Right lobe of liver (tissue), 4 donors: ENCODE results near the gene PSD4.

Source experiments
- POLR2A ChIP-seq: fragments of 450-650 bp; IDR thresholded peaks from one replicate; pipeline ENCODE4 v1.6.1; 2017; ENCODE audit warnings: antibody characterized with exemption, mild to moderate bottlenecking
- TF ChIP-seq, protein P1 (sequence below), 4 donors: fragments of 200-600 bp in 3 of 4; fragments of 450-650 bp in 1 of 4; IDR thresholded peaks; one replicate each; pipeline versions ENCODE4 v1.5.1 to v1.8.0; 2016 to 2022; ENCODE audit warnings: antibody characterized with exemption in 4 of 4, mild to moderate bottlenecking in 2 of 4
- donor health status: DM: no; HTN: no; CAD: no.
- donor health status: DM: no; HTN: no; CAD: no.
- donor health status: DM: no; HTN: yes; CAD: no.

DNA sequence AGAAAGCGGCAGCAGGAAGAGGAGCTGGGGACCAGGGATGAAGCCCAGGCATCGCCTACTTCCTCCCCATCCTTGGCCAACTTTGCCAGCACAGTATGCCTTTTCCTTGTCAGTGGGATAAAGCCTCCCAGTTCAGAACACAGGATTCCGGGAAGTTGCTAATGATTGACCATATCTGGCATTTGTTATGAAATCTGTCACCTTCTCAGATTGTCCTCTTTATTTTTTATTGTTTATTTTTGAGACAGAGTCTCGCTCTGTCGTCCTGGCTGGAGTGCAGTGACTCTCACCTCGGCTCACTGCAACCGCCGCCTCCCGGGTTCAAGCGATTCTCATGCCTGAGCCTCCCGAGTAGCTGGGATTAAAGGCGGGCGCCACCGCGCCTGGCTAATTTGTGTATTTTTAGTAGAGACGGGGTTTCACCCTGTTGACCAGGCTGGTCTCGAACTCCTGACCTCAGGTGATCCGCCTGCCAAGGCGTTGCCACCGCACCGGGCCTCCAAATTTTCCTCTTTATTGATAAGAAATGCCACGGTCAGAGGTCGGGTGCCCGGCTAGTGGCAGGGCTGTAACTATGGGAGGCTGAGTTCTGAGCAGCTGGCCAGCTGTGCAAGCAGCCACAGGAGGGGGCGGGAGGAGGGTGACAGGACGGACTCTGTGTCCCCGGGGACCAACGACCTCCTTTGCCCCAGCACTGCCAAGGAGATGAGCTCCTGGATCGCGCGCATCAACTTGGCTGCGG lies 24.4 kb downstream of the PSD4 start:
- TF ChIP-seq, protein P1, sequence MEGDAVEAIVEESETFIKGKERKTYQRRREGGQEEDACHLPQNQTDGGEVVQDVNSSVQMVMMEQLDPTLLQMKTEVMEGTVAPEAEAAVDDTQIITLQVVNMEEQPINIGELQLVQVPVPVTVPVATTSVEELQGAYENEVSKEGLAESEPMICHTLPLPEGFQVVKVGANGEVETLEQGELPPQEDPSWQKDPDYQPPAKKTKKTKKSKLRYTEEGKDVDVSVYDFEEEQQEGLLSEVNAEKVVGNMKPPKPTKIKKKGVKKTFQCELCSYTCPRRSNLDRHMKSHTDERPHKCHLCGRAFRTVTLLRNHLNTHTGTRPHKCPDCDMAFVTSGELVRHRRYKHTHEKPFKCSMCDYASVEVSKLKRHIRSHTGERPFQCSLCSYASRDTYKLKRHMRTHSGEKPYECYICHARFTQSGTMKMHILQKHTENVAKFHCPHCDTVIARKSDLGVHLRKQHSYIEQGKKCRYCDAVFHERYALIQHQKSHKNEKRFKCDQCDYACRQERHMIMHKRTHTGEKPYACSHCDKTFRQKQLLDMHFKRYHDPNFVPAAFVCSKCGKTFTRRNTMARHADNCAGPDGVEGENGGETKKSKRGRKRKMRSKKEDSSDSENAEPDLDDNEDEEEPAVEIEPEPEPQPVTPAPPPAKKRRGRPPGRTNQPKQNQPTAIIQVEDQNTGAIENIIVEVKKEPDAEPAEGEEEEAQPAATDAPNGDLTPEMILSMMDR (IDR thresholded peaks at IDR 0.05) = no peak
- no peak for TF ChIP-seq POLR2A
